Ovary (tissue), 3 donors: Measurements from ENCODE around the gene HK1.

Experiments used
- CTCF ChIP-seq, 3 donors: fragments of 450-650 bp in 2 of 3; fragments of 200-600 bp in 1 of 3; IDR thresholded peaks; one replicate each; pipeline versions ENCODE4 v1.5.1 to v1.8.0; 2016 to 2022; ENCODE audit warnings: antibody characterized with exemption in 3 of 3, mild to moderate bottlenecking in 1 of 3
- POLR2A ChIP-seq: fragments of 450-650 bp; IDR thresholded peaks from one replicate; pipeline ENCODE4 v1.6.1; 2017; ENCODE audit warnings: antibody characterized with exemption, mild to moderate bottlenecking, moderate library complexity
- donor health status: DM: no; HTN: no; CAD: no.

GRCh38 chr10:69316313-69317059 is 38.2 kb downstream of the HK1 start:
- TF ChIP-seq CTCF (IDR thresholded peaks at IDR 0.05), result no peak
- TF ChIP-seq POLR2A, result no peak
